Testis (tissue), 3 donors: ENCODE measurements around the gene ZNF573. TPM values are rescaled to one million over a fixed set of nuclear protein-coding genes. Genes with fewer than 3 reads are reported as not detected.

Source experiments
- DNase-seq: peaks from one replicate; pipeline ENCODE4 v3.0.0-alpha.2; 2019
- H3K27ac ChIP-seq, 2 donors: fragments of 200-600 bp; sonication (generic); one replicate each; pipeline ENCODE4 v1.5.1; 2019
- H3K27me3 ChIP-seq: fragments of 200-600 bp; sonication (generic); one replicate; pipeline ENCODE4 v1.5.1; 2019
- H3K36me3 ChIP-seq: fragments of 200-600 bp; sonication (generic); one replicate; pipeline ENCODE4 v1.5.1; 2017; ENCODE audit warnings: low read depth; ENCODE audit errors: missing control alignments
- H3K4me1 ChIP-seq: fragments of 200-600 bp; sonication (generic); one replicate; pipeline ENCODE4 v1.5.1; 2019
- H3K4me3 ChIP-seq, 2 donors: fragments of 200-600 bp; sonication (generic); one replicate each; pipeline ENCODE4 v1.5.1; 2017 to 2019
- H3K9me3 ChIP-seq: fragments of 200-600 bp; sonication (generic); one replicate; pipeline ENCODE4 v1.5.1; 2017
- CTCF ChIP-seq, 3 experiments: fragments of 450-650 bp in 2 of 3; fragments of 200-600 bp in 1 of 3; sonication (generic) in 1 of 3; IDR thresholded peaks; one replicate each; pipeline ENCODE4 v1.5.1; 2016 to 2019; ENCODE audit warnings: antibody characterized with exemption in 3 of 3, mild to moderate bottlenecking in 2 of 3, moderate library complexity in 1 of 3
- POLR2A ChIP-seq: fragments of 450-650 bp; IDR thresholded peaks from one replicate; pipeline ENCODE4 v1.6.1; 2017; ENCODE audit warnings: antibody characterized with exemption, mild to moderate bottlenecking, moderate library complexity
- WGBS, 2 donors: methylation state at CpG; one replicate each; pipeline ENCODE4 v1.1.5; 2018; 5-methylcytosine and 5-hydroxymethylcytosine counted together
- intact Hi-C: fragments of 100-400 bp; cut with DNase I; formaldehyde crosslinking; loops from one replicate; pipeline ENCODE4 v1.15.1; 2023; ENCODE audit warnings: low total_unique reads
- polyA plus RNA-seq: library from polyadenylated mRNA; stranded (reverse); fragments of 350-450 nt; fragmentation: Illumina TruSeq; extraction: RNeasy Lipid Tissue Mini Kit (QIAGEN cat#74804); gene quantifications from one replicate; pipeline ENCODE4 v1.2.3, GENCODE V29; 2014; ENCODE audit warnings: low read depth, low replicate concordance; ENCODE audit not compliant: insufficient read depth
- total RNA-seq, 2 donors: library from RNA; depleted of rRNA; stranded (reverse); fragments of >200 nt; gene quantifications; one replicate each; pipeline ENCODE4 v1.2.3, GENCODE V29; 2016

The ZNF573 gene
- total and polyA plus RNA-seq, 3 donors from 2014 or later, result 12.7 to 17.8 (median 13.4) TPM

DNA sequence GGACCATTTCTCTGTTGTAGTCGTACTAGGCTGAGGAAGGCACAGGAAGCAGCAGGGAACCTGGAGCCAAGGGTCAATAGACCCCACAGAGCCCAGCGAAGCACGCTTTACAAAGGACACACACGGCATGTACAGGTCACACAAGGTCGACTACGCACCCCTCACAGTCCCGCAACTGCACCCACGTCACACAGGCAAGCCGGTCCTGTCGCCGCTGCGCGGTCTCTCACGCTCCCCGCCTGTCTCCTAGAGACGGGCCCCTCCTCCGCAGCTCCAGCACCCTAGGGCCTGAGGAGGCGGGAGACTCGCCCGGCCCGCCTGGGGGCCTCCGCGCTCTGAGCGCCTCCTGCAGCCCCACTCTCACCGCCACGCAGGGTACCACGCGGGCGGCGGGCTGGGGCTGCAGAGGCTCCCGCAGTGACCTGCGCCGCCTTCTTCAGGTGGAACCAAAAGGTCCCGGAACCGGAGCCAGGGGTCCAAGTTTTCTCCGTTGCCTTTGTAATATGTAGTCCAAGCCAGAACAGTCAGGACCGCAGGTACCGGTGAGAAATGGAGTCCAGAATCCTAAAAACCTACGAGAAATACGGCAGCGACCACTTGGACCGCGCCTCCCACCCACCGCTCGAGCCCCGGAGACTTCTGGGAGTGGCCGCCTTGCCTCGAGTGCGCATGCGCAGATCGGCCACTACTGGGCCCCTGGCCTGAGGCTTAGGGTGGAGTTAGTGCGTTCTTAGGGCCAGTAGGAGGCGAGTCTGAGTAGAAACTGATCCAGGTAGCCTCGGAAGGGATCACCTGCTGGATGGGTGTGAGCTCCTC lies 60.1 kb downstream of the ZNF573 start, which contains the start of gene ZNF607:
Gene ZNF607 (minus strand): TSS at position 651 of the 816 bp plus-strand sequence. CDS start 8,143 bp downstream, outside the sequence.
- TF ChIP-seq POLR2A, result no peak
- peak; percentile 38 to 68 (median 46) for TF ChIP-seq CTCF (IDR thresholded peaks at IDR 0.05)
- Histone ChIP-seq H3K9me3 (no peaks in the 10 kb centered on the region), H3K27ac (peak within 1 kb of the TSS; percentile 64 to 73), H3K4me1 (no peaks in the 10 kb centered on the region), H3K4me3 (peak within 1 kb of the TSS; percentile 78 to 83), H3K27me3 (no peaks in the 10 kb centered on the region), H3K36me3 (no peaks in the 10 kb centered on the region)
- peak; percentile 93 for DNase-seq
- intact Hi-C loops, result no loop called here
- 1% methylated on average over 25 to 54 of the region's 54 CpGs for WGBS, 2 donors

DNA sequence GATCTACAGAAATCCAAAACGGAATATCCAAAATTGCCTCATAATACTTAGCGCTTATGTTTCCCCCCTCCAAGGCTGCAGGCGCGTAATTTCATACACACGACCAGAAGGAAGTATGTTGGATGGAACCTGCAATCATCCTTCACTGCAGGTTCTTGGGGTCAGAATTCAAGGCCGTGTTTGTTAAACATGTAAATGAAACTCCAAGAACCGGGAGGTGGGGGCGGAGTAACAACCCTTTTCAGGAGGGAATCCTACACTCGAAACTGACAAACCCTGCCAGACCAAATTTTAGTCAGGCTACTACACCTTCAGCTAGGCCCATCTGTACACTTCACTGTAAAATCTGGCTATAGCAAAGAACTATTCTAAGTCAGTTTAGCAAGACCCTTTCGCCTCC lies 61.1 kb downstream of the ZNF573 start:
- Histone ChIP-seq H3K4me1 (no peaks in the 10 kb centered on the region), H3K27ac (no peak overlapping the region), H3K4me3 (peak overlapping the region in 1 of 2 donors; percentile 78), H3K36me3 (no peaks in the 10 kb centered on the region), H3K27me3 (no peaks in the 10 kb centered on the region), H3K9me3 (no peaks in the 10 kb centered on the region)
- 41 to 44% methylated on average over 10 of the region's 10 CpGs for WGBS, 2 donors
- DNase-seq, result no peak
- no peak for TF ChIP-seq CTCF (IDR thresholded peaks at IDR 0.05)
- TF ChIP-seq POLR2A, result no peak
- intact Hi-C loops, result no loop called here

DNA sequence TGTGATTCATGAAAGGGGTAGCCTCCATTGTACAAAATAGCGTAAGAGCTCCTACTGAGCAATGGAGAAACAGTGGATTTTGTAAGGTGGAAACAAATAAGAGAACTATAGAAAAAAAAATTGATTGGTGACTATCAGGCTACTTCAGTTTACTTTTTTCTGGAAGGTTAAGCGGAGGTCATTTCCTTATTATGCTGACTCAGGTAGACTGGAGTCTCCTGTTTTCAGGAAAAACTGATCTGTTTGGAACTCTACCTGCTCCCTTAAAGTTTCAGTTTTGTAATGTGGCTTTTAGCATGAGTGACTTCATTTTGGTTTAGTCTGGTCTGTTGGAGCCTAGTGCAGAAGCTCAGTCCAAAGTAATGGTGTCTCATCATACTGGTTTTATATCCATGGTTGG lies 63.2 kb downstream of the ZNF573 start:
- Histone ChIP-seq H3K27me3 (no peaks in the 10 kb centered on the region), H3K9me3 (no peaks in the 10 kb centered on the region), H3K4me3 (no peak overlapping the region), H3K4me1 (no peaks in the 10 kb centered on the region), H3K27ac (no peak overlapping the region), H3K36me3 (no peaks in the 10 kb centered on the region)
- DNase-seq, result no peak
- intact Hi-C loops, result no loop called here
- TF ChIP-seq CTCF (IDR thresholded peaks at IDR 0.05) (no peak), POLR2A (no peak)
- 86 to 99% methylated on average over 2 of the region's 2 CpGs for WGBS, 2 donors

DNA sequence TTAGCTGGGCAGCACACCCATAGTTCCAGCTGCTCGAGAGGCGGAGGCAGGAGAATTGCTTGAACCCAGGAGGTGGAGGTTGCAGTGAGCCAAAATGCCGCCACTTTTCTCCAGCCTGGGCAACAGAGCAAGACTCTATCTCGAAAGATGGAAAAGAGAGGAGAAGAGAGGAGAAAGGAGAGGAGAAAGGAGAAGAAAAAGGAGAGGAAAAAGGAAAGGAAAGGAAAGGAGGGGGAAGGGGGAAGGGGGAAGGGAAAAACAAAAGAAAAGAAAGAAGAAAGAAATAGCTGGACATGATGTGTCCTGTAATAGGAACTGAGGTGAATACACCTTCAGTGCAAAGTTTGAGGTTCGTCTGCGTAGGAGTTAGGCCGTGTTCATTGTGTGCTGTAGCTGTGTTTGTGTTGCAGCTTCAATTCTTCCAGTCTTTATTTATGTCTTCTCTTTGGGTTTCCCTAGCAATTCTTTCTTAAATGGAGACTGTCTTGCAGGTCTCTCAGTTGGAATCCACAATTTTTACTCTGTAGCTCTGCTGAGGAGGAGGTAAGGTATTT lies 73.3 kb downstream of the ZNF573 start:
- H3K9me3 ChIP-seq, result no peaks in the 10 kb centered on the region
- H3K4me3 ChIP-seq, result no peak overlapping the region
- H3K27me3 ChIP-seq, result no peaks in the 10 kb centered on the region
- no peak for DNase-seq
- 90 to 91% methylated on average over 7 of the region's 7 CpGs for WGBS, 2 donors
- TF ChIP-seq POLR2A (no peak), CTCF (IDR thresholded peaks at IDR 0.05) (no peak)
- H3K27ac ChIP-seq, result no peak overlapping the region
- intact Hi-C loops, result no loop called here
- no peaks in the 10 kb centered on the region for H3K4me1 ChIP-seq
- no peaks in the 10 kb centered on the region for H3K36me3 ChIP-seq
